Measurements from ENCODE around the gene RTP2. TPM values are rescaled to one million over a fixed set of nuclear protein-coding genes. Genes with fewer than 3 reads are reported as not detected.

RTP2 gene
- total RNA-seq, 1 donor from 2014 or later, result not detected

GRCh38 chr3:187744169-187745151 is 42.1 kb upstream of the RTP2 start:
- Histone ChIP-seq H3K27me3 (no peaks in the 10 kb centered on the region), H3K4me1 (peaks cover 20% of the 10 kb centered on the region), H3K4me3 (peak overlapping the region; percentile 52 to 77), H3K36me3 (no peaks in the 10 kb centered on the region), H3K9me3 (no peaks in the 10 kb centered on the region), H3K27ac (peak overlapping the region; percentile 99)
- TF ChIP-seq, protein P1, sequence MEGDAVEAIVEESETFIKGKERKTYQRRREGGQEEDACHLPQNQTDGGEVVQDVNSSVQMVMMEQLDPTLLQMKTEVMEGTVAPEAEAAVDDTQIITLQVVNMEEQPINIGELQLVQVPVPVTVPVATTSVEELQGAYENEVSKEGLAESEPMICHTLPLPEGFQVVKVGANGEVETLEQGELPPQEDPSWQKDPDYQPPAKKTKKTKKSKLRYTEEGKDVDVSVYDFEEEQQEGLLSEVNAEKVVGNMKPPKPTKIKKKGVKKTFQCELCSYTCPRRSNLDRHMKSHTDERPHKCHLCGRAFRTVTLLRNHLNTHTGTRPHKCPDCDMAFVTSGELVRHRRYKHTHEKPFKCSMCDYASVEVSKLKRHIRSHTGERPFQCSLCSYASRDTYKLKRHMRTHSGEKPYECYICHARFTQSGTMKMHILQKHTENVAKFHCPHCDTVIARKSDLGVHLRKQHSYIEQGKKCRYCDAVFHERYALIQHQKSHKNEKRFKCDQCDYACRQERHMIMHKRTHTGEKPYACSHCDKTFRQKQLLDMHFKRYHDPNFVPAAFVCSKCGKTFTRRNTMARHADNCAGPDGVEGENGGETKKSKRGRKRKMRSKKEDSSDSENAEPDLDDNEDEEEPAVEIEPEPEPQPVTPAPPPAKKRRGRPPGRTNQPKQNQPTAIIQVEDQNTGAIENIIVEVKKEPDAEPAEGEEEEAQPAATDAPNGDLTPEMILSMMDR (IDR thresholded peaks at IDR 0.05), result no peak
- no peak for TF ChIP-seq POLR2AphosphoS5 (IDR thresholded peaks at IDR 0.05; ENCODE audit: insufficient read depth in 1 of 2, low read depth in 1 of 2)
- no peak for TF ChIP-seq POLR2A (IDR thresholded peaks at IDR 0.05)
- DNase-seq (ENCODE audit: extremely low spot score in 2 of 2), result peak in 1 of 2 donors; percentile 91
- intact Hi-C loops (cut with DNase I), result loop anchor here (5.0 to 10.0 kb wide), 6 partner anchors 213 to 1040 kb away; partner anchors contain the start of gene LPP

- TF ChIP-seq POLR2AphosphoS5 (IDR thresholded peaks at IDR 0.05; ENCODE audit: insufficient read depth in 1 of 2, low read depth in 1 of 2), result peak in 1 of 2 donors; percentile 81
- peak in 1 of 2 donors; percentile 2 for TF ChIP-seq POLR2A (IDR thresholded peaks at IDR 0.05)
- TF ChIP-seq, protein P1 (IDR thresholded peaks at IDR 0.05), result no peak
- DNase-seq (ENCODE audit: extremely low spot score in 2 of 2), result peak in 1 of 2 donors; percentile 87
- H3K4me1 ChIP-seq, result peaks cover 23% of the 10 kb centered on the region
- H3K27ac ChIP-seq, result peak overlapping the region; percentile 99
- H3K36me3 ChIP-seq, result no peaks in the 10 kb centered on the region
- intact Hi-C loops (cut with DNase I), result loop anchor here (5.0 to 10.0 kb wide), 4 partner anchors 409 to 1041 kb away; partner anchors contain the start of gene LPP
- H3K27me3 ChIP-seq, result no peaks in the 10 kb centered on the region
- peak overlapping the region; percentile 52 to 77 for H3K4me3 ChIP-seq
- no peaks in the 10 kb centered on the region for H3K9me3 ChIP-seq
These were observed 41.1 kb upstream of the RTP2 start for GRCh38 chr3:187743195-187744141.

DNA sequence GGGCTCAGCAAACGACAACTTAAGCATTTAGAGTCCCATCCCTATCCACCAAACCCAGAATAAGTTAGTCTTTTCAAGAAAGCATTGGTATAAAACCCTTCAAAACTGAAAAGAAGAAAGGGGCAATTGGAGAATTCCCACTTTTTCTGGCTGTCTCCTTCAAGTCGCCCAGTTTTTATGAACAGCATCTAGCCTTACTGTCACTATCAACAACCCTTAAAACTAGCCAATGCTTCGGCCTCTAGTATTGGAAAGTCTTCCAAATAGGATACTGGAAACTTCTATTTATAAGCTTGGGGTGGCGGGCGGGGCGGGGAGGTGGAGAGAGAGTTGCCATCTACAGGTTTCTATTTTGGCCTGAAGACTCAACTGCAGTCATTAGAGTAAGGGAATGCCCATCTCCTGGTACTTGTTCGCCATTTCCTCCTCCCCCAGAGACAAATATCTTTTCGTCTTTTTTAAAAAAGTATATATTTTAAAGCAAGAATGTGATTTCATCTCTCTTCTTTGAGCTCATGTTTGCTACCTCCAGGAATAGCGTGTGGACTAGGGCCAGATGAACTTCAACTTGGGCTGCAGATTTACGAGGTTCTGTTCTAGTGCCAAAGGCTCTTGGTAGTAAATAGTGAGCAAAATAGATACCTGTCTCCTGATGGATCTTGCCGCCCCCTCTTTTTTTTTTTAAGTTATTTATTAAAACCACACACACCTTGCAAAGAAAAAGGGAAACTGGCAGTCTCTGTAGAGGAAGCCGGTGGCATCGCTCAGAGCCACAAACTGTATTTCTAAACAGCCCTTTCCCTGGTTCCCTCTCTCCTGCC is 40.2 kb upstream of the RTP2 start:
- Histone ChIP-seq H3K36me3 (no peaks in the 10 kb centered on the region), H3K4me3 (peak overlapping the region; percentile 52 to 77), H3K9me3 (no peaks in the 10 kb centered on the region), H3K27ac (peak overlapping the region; percentile 99), H3K27me3 (no peaks in the 10 kb centered on the region), H3K4me1 (peaks cover 16% of the 10 kb centered on the region)
- TF ChIP-seq POLR2A (IDR thresholded peaks at IDR 0.05), result no peak
- TF ChIP-seq, protein P1 (IDR thresholded peaks at IDR 0.05), result no peak
- TF ChIP-seq POLR2AphosphoS5 (IDR thresholded peaks at IDR 0.05; ENCODE audit: insufficient read depth in 1 of 2, low read depth in 1 of 2), result no peak
- DNase-seq (ENCODE audit: extremely low spot score in 2 of 2), result no peak
- intact Hi-C loops (cut with DNase I), result loop anchor here (5.0 to 10.0 kb wide), 4 partner anchors 410 to 1042 kb away; partner anchors contain the start of gene LPP
